ENCODE results near the gene SH3PXD2B.
A peak's percentile ranks its signal among the peaks of the same experiment; 100 is the strongest.

The SH3PXD2B gene

GRCh38 chr5:172456076-172456722, 1.9 kb upstream of the SH3PXD2B start:
- peaks cover 37% of the 10 kb centered on the region for H3K27me3 ChIP-seq (ENCODE audit: control insufficient read depth, low read length)
- H3K9me3 ChIP-seq (ENCODE audit: control insufficient read depth, insufficient read depth, low read length) = no peaks in the 10 kb centered on the region
- H3K9me2 ChIP-seq (replicated peaks; ENCODE audit: control insufficient read depth, low read length) = no peaks in the 10 kb centered on the region
- no peaks in the 10 kb centered on the region for H4K20me1 ChIP-seq (ENCODE audit: control insufficient read depth, insufficient read depth, low read depth, low read length)
- peaks cover 11% of the 10 kb centered on the region for H3K4me1 ChIP-seq (ENCODE audit: control insufficient read depth, low read length)
- H3K4me3 ChIP-seq (ENCODE audit: low read length) = no peak overlapping the region
- no peak overlapping the region for H3K27ac ChIP-seq (ENCODE audit: low read depth, low read length)
- TF ChIP-seq EZH2phosphoT487 (IDR thresholded peaks at IDR 0.05; ENCODE audit: borderline replicate concordance, low read length) (no peak), CTCF (IDR thresholded peaks at IDR 0.05; ENCODE audit: low read depth, low read length, poor library complexity, severe bottlenecking) (no peak)
- H3K79me2 ChIP-seq (ENCODE audit: control insufficient read depth, low read length) = no peaks in the 10 kb centered on the region
- H3K4me2 ChIP-seq (ENCODE audit: low read length) = no peak overlapping the region
- H3K36me3 ChIP-seq (ENCODE audit: control insufficient read depth, low read length) = no peaks in the 10 kb centered on the region
- H3F3A ChIP-seq (ENCODE audit: control insufficient read depth, insufficient read depth) = no peaks in the 10 kb centered on the region; the same call in 1 of the 2 replicates

GRCh38 chr5:172455511-172456061, 1.3 kb upstream of the SH3PXD2B start:
- Histone ChIP-seq H3K79me2 (ENCODE audit: control insufficient read depth, low read length) (no peaks in the 10 kb centered on the region), H3K9me3 (ENCODE audit: control insufficient read depth, insufficient read depth, low read length) (no peaks in the 10 kb centered on the region), H3K4me3 (ENCODE audit: low read length) (no peak overlapping the region), H4K20me1 (ENCODE audit: control insufficient read depth, insufficient read depth, low read depth, low read length) (no peaks in the 10 kb centered on the region), H3K27me3 (ENCODE audit: control insufficient read depth, low read length) (peaks cover 37% of the 10 kb centered on the region), H3K27ac (ENCODE audit: low read depth, low read length) (no peak overlapping the region), H3K4me2 (ENCODE audit: low read length) (no peak overlapping the region), H3K36me3 (ENCODE audit: control insufficient read depth, low read length) (no peaks in the 10 kb centered on the region), H3K4me1 (ENCODE audit: control insufficient read depth, low read length) (peaks cover 5% of the 10 kb centered on the region), H3K9me2 (replicated peaks; ENCODE audit: control insufficient read depth, low read length) (no peaks in the 10 kb centered on the region), H3F3A (ENCODE audit: control insufficient read depth, insufficient read depth) (no peaks in the 10 kb centered on the region; the same call in 1 of the 2 replicates)
- no peak for TF ChIP-seq CTCF (IDR thresholded peaks at IDR 0.05; ENCODE audit: low read depth, low read length, poor library complexity, severe bottlenecking)
- TF ChIP-seq EZH2phosphoT487 (IDR thresholded peaks at IDR 0.05; ENCODE audit: borderline replicate concordance, low read length) = no peak

GRCh38 chr5:172455087-172455381, 709 bp upstream of the SH3PXD2B start:
- H3K36me3 ChIP-seq (ENCODE audit: control insufficient read depth, low read length) = no peaks in the 10 kb centered on the region
- no peaks in the 10 kb centered on the region for H4K20me1 ChIP-seq (ENCODE audit: control insufficient read depth, insufficient read depth, low read depth, low read length)

More at GRCh38 chr5:172455087-172455381, 709 bp upstream of the SH3PXD2B start:
- Histone ChIP-seq H3K27ac (ENCODE audit: low read depth, low read length) (no peak overlapping the region), H3K4me3 (ENCODE audit: low read length) (peak overlapping the region; percentile 55; the same call in 1 of the 2 replicates), H3K4me2 (ENCODE audit: low read length) (peak overlapping the region; percentile 53; the same call in 1 of the 2 replicates), H3F3A (ENCODE audit: control insufficient read depth, insufficient read depth) (no peaks in the 10 kb centered on the region; the same call in 1 of the 2 replicates), H3K9me3 (ENCODE audit: control insufficient read depth, insufficient read depth, low read length) (no peaks in the 10 kb centered on the region), H3K27me3 (ENCODE audit: control insufficient read depth, low read length) (peaks cover 37% of the 10 kb centered on the region), H3K9me2 (replicated peaks; ENCODE audit: control insufficient read depth, low read length) (no peaks in the 10 kb centered on the region), H3K4me1 (ENCODE audit: control insufficient read depth, low read length) (peaks cover 3% of the 10 kb centered on the region; the same call in 1 of the 2 replicates), H3K79me2 (ENCODE audit: control insufficient read depth, low read length) (no peaks in the 10 kb centered on the region)
- TF ChIP-seq EZH2phosphoT487 (IDR thresholded peaks at IDR 0.05; ENCODE audit: borderline replicate concordance, low read length) = no peak
- no peak for TF ChIP-seq CTCF (IDR thresholded peaks at IDR 0.05; ENCODE audit: low read depth, low read length, poor library complexity, severe bottlenecking)
